ENCODE results near the gene METTL23. TPM values are rescaled to one million over a fixed set of nuclear protein-coding genes. Genes with fewer than 3 reads are reported as not detected.

The METTL23 gene
- total and polyA plus RNA-seq, 2 of the 8 experiments (the other 6 are each of a cell fraction or from before 2014, with no cell fraction given), result 36.1 to 60.2 TPM

GRCh38 chr17:76757256-76757655 is 30.6 kb downstream of the METTL23 start:
- Histone ChIP-seq H2AK5ac (ENCODE audit: low read depth, low read length) (no peak overlapping the region), H3K14ac (ENCODE audit: insufficient read length) (no peak overlapping the region)
- FAIRE-seq, result no peak

More at GRCh38 chr17:76757256-76757655, 30.6 kb downstream of the METTL23 start:
- Histone ChIP-seq H3K4me3 (ENCODE audit: extremely low read depth in 1 of 4, insufficient read depth in 2 of 4, low read depth in 3 of 4, low read length in 4 of 4) (no peak overlapping the region), H4K8ac (ENCODE audit: extremely low read depth, insufficient read depth, low read length) (no peak overlapping the region), H3K79me2 (ENCODE audit: control insufficient read depth in 1 of 2, insufficient read depth in 2 of 2, low read length in 2 of 2) (no peaks in the 10 kb centered on the region), H3K4me2 (ENCODE audit: insufficient read depth in 1 of 2, low read depth in 2 of 2, low read length in 2 of 2) (no peak overlapping the region), H3K79me1 (ENCODE audit: low read depth, low read length) (no peaks in the 10 kb centered on the region), H3K9ac (replicated peaks in 1 of 4; ENCODE audit: extremely low read depth in 1 of 4, low read depth in 3 of 4, low read length in 3 of 4) (no peak overlapping the region), H3K27me3 (replicated peaks in 1 of 4; ENCODE audit: control insufficient read depth in 3 of 4, extremely low read depth in 1 of 4, insufficient read depth in 3 of 4, low read length in 3 of 4) (no peaks in the 10 kb centered on the region), H3K4ac (replicated peaks; ENCODE audit: insufficient read length, low read depth, low read length) (no peak overlapping the region), H2BK20ac (ENCODE audit: low read length) (no peak overlapping the region), H3K18ac (ENCODE audit: extremely low read depth, low read length) (no peak overlapping the region), H3K23ac (ENCODE audit: insufficient read length) (no peak overlapping the region), H4K91ac (replicated peaks; ENCODE audit: insufficient read length, low read length) (no peak overlapping the region), H3K23me2 (ENCODE audit: low read depth, low read length) (no peaks in the 10 kb centered on the region), H3K4me1 (replicated peaks in 1 of 4; ENCODE audit: control insufficient read depth in 3 of 4, insufficient read depth in 4 of 4, low read length in 3 of 4) (no peaks in the 10 kb centered on the region), H2BK5ac (ENCODE audit: low read depth, low read length) (no peak overlapping the region), H4K20me1 (replicated peaks in 1 of 2; ENCODE audit: control insufficient read depth in 1 of 2, insufficient read depth in 2 of 2, low read length in 2 of 2) (no peaks in the 10 kb centered on the region), H2BK120ac (replicated peaks; ENCODE audit: low read depth, low read length) (no peak overlapping the region), H4K5ac (ENCODE audit: insufficient read length, low read depth, low read length) (no peak overlapping the region), H3K36me3 (ENCODE audit: control insufficient read depth in 2 of 4, insufficient read depth in 4 of 4, low read length in 3 of 4) (peaks cover 0 to 4% (median 4%) of the 10 kb centered on the region in 4 experiments; a peak in 4 of 8 replicates), H3K27ac (ENCODE audit: low read depth, low read length) (no peak overlapping the region), H2BK15ac (ENCODE audit: low read length) (no peak overlapping the region), H3K56ac (replicated peaks; ENCODE audit: insufficient read length, low read depth, low read length) (no peak overlapping the region), H2BK12ac (ENCODE audit: low read depth, low read length) (no peak overlapping the region), H2AFZ (ENCODE audit: low read length) (no peak overlapping the region), H3K9me3 (ENCODE audit: insufficient read depth in 2 of 2, low read depth in 1 of 2, low read length in 1 of 2) (no peaks in the 10 kb centered on the region)
- POLR2A ChIA-PET (ENCODE audit: partially characterized antibody), result no interaction called here
- CTCF ChIA-PET (ENCODE audit: partially characterized antibody), result no interaction called here
- WGBS, 2 experiments (ENCODE audit: extremely low coverage in 1 of 2, insufficient coverage in 1 of 2, insufficient read length in 1 of 2, insufficient replicate concordance in 2 of 2, low coverage in 1 of 2, low lambda C conversion rate in 2 of 2, missing lambda C conversion rate in 1 of 2), result 88% methylated on average over 5 of the region's 5 CpGs; no CpG with 5 or more reads in 1 of the 2 experiments
- no peak for DNase-seq (ENCODE audit: low read depth in 1 of 2, low spot score in 2 of 2)
- TF ChIP-seq USF2 (IDR thresholded peaks at IDR 0.05; ENCODE audit: low read length) (no peak), RAD21 (IDR thresholded peaks at IDR 0.05 in 1 of 2, conservative IDR thresholded peaks at IDR 0.05 in 1 of 2; ENCODE audit: low read depth in 2 of 2, low read length in 2 of 2) (no peak), CHD1 (IDR thresholded peaks at IDR 0.05; ENCODE audit: low read depth, low read length) (no peak), SP4 (IDR thresholded peaks at IDR 0.05; ENCODE audit: low read length) (no peak), YY1 (IDR thresholded peaks at IDR 0.05; ENCODE audit: low read depth, low read length) (no peak), TAF7 (optimal IDR thresholded peaks at IDR 0.05; ENCODE audit: borderline replicate concordance, low read depth, low read length) (no peak), POU5F1 (IDR thresholded peaks at IDR 0.05; ENCODE audit: low read depth, low read length) (no peak), MAFK (IDR thresholded peaks at IDR 0.05; ENCODE audit: low read depth, low read length) (no peak), KDM5A (IDR thresholded peaks at IDR 0.05; ENCODE audit: low read length) (no peak), HDAC6 (IDR thresholded peaks at IDR 0.05; ENCODE audit: low read depth, low read length) (no peak), RXRA (IDR thresholded peaks at IDR 0.05; ENCODE audit: insufficient read depth, low read depth, low read length) (no peak), SIN3A (conservative IDR thresholded peaks at IDR 0.05 in 1 of 2, IDR thresholded peaks at IDR 0.05 in 1 of 2; ENCODE audit: low read depth in 1 of 2, low read length in 2 of 2) (no peak)
